GM19035 (cell line): ENCODE data around the gene SMIM5.

Experiments
- ATAC-seq: cut with Tn5 transposase; IDR thresholded peaks from one replicate; pipeline ENCODE4 v1.9.1; 2021; ENCODE audit not compliant: unreplicated experiment

The SMIM5 gene

DNA sequence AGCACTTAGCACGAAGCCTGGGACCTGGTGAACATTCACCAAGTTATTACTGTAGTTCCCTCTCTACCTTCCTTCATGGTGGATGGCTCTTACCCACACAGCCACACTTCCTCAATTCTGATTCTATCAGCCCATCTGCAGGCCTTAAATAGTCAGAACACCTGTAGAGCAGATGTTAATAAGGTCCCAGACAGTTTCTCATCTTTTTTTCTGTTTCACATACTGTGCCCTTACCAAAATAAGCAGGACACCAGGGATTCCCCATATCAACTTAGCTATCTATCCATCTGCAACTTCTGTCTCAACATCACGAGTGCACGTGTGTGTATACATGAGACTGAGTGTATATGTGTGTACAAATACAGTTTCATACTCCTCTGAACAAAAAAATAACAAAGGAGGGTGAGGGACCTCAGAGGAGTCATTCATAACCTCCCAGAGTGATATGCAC lies 30.9 kb downstream of the SMIM5 start:
- ATAC-seq: peak; percentile 35

GRCh38 chr17:75665981-75666380 lies 32.7 kb downstream of the SMIM5 start:
- ATAC-seq: no peak

GRCh38 chr17:75666959-75667790 lies 33.9 kb downstream of the SMIM5 start, which contains the start of the genes RECQL5 and SAP30BP:
Gene RECQL5 (minus strand): TSS chr17:75667154. CDS start chr17:75666557, 597 bp downstream.
Gene SAP30BP (plus strand): TSS chr17:75667338. CDS start chr17:75667373, 35 bp downstream.
- ATAC-seq: peak; percentile 93

DNA sequence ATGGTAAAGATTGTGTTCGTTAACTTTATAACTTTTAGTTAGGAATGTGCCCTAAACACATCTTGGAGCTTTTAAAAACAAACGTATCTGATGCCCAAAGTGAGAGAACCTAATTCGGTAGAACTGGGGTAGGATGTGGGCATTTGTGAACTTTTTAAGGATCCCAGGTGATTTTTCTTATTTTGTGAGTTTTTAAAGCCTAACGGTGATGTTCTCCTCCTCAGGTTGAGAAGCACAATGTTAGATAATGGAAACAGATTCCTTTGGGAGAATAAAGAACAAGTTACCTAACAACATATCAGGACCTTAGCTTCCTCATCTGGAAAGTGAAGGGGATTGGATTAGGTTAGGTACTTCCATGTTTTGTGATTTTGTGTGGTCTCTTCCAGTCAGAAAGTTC lies 34.6 kb downstream of the SMIM5 start:
- no peak for ATAC-seq

GRCh38 chr17:75668489-75668888 lies 35.3 kb downstream of the SMIM5 start:
- no peak for ATAC-seq

DNA sequence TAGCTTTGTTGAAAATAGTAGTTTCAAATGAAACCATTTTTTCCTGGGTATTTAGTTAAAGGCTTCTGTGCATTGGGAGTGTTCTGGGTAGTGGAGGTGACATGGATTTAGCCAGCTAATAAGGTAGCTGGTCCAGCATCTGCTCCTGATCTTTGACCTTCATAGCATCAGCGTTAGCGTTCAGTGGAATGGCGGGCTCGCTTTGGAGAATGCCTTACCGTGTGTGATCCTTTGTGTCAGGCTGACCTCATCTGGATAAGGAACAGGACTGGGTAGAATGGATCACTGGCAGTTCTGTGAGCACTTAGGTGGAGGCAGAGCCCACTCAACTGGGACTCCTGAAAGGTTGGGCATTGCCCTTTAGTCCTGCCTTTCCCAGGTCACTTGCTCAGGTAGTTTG lies 37.6 kb downstream of the SMIM5 start:
- ATAC-seq: no peak

DNA sequence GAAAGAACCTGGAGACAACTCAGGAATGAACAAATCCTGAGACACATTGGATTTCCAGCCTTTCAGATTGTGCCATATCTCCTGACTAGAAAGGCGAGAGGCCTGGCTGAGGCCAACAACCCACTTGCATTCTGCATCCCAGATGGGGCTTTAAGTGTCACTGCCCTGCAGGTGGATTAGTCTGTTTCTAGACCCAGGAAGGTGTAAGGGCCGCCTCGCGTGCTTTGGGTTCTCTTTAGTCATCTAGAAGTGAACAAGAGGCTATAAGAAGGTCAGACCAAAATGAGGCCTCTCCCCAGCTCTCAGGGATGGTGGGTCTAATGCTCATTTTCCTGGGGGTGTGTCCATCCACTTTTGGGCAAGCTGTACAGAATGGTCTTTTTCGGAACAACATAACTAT lies 38.8 kb downstream of the SMIM5 start:
- ATAC-seq: no peak

DNA sequence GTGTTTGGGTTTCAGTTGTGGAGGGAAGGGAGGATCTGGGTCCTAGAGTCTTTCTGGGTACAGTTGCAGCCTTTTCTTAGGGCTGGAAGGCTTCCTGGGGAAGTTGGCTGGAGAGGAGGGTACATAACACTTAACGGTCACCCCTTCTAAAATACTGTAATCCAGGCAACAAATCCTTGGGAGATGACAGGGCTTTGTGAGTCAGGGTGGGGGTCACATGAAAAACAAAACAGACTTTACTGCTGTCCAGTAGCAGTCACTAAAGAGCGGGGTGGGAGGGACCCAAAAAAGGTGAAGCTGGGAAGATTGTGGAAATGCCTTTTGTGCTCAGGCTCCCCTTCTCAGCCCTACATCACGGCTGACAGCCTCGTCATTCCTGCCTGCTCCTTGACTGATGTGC lies 40.3 kb downstream of the SMIM5 start:
- ATAC-seq: no peak

DNA sequence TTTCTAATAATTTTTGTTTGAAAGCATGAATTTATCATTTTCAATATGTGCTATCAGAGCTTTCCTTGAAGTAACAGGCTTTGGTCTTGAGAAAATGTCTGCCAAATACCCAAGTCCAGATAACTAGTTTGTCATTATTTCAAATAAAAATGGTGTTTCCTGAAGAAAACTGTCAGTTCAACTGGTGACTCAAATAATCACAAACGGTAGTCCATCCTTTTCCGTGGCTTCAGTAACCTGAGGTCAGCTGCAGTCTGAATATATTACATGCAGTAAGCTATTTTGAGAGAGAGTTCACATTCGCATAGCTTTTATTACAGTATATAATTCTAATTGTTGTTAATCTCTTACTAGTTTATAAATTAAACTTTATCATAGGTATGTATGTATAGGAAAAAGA lies 43.2 kb downstream of the SMIM5 start:
- ATAC-seq: no peak

DNA sequence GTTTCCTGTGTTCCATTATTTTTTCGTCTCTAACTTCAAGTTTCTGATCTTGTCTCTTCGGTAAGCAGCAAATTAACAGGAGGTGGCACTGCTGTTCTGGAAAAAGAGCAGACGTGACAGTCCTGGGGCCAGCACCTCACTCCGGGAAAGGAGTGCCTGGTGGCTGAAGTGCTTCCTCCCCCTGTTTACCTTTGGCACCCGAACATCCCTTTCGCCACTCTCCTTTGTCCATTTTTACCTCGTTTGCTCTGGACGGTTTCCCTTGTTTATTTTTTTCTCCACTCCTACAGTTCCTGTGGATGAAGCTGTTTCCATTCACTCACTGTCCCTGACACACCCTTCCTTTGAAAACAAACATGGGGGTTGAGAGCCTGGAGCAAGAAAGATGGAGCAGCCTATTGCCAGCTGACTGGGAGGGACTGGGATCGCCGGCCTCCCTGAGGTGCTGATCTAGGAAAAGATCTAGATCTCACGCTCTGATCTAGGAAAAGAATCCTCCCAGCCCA lies 46.5 kb downstream of the SMIM5 start:
- ATAC-seq: no peak

- ATAC-seq: no peak
Observed at GRCh38 chr17:75680431-75680830, 47.2 kb downstream of the SMIM5 start.

DNA sequence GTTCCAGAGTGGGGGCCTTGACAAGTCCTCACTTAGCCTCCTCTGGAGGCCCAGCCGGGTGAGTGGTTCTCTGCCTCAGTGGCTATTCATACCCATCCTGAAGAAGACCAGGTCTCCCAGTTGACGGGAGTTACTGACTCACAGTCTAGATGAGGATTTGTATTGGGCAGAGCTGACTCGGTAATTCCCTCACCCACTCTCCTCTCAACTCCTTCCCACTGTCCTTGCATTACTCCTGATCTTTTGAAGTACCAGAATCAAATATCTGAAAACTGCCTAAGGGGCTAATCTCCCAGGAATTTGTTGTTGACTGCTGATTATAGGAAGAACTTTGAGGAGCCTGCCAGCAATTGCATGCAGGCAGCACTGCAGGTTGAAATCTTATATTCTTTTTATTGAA lies 48.1 kb downstream of the SMIM5 start:
- no peak for ATAC-seq

GRCh38 chr17:75683583-75683982 lies 50.3 kb downstream of the SMIM5 start:
- ATAC-seq: no peak

DNA sequence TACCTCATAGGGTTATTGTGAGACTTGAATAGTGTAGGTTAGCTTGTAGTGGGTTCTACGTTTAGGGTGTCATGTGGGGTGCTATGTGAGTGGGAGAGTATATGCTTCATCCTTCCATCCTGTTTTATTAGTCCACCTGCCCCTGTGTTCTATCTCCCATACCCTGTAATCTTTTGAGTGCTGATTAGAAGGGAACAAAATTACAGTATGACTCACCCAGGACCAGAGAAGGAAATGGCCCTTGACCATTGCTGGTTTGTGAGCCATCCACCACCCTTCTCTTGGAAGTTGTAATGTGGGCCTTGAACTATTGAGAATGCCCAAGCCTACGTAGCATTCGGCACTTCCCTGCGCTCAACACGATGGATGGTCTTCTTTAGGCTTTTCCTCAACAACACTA lies 51.0 kb downstream of the SMIM5 start:
- ATAC-seq: no peak

- no peak for ATAC-seq
Observed at GRCh38 chr17:75684924-75685323, 51.7 kb downstream of the SMIM5 start.

DNA sequence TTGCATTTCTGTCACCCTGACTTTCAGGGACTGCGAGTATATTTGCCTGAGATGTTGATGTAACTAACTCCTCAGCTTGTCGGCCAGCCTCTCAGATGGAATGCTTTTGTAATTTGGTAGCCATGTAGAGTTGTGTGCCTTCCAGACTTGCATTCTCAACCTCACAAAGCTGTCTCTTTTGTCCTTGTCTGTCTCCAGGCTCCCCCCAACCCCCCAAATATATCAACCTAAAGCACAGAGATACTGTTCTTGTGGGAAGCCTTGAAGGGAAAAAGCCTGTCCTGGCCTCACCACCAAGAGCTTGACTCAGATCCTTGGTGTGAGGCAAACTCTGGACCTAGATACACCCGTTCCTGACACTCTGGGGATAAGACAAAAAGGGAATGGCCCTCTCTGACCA lies 52.3 kb downstream of the SMIM5 start:
- ATAC-seq: no peak

GRCh38 chr17:75688209-75688825 lies 55.1 kb downstream of the SMIM5 start:
- no peak for ATAC-seq

GRCh38 chr17:75689441-75689873 lies 56.2 kb downstream of the SMIM5 start:
- no peak for ATAC-seq
